Measurements from ENCODE around the gene MALL. TPM values are rescaled to one million over a fixed set of nuclear protein-coding genes. Genes with fewer than 3 reads are reported as not detected.

The MALL gene
- 41.7 and 67.1 TPM in 2 replicates for total RNA-seq

GRCh38 chr2:110115291-110116032 is at the start of gene MALL:
TSS of gene MALL (minus strand) at chr2:110115822. CDS start at chr2:110115792, 30 bp downstream.

Other genes starting within 250 kb of the MALL start
- gene LIMS3, start 217.1 kb downstream of the MALL start, total RNA-seq = 2.1 and 4.3 TPM in 2 replicates
- 1.2 and 3.4 TPM in 2 replicates for gene NPHP1, start 89.2 kb upstream of the MALL start, total RNA-seq
- 65.1 and 85.9 TPM in 2 replicates for gene MTLN, start 96.7 kb upstream of the MALL start, total RNA-seq